Gastroesophageal sphincter (tissue), 3 donors: Measurements from ENCODE around the gene RBM28.
"Not testable (repeated sequence)": the region's sequence is repeated elsewhere in the genome, so short reads cannot be mapped to it uniquely, and the experiment has no call there.

Source experiments
- CTCF ChIP-seq, 4 experiments: fragments of 200-600 bp in 2 of 4; fragments of 450-650 bp in 2 of 4; sonication (generic) in 1 of 4; IDR thresholded peaks; one replicate each; pipeline ENCODE4 v1.5.1; 2017 to 2019; ENCODE audit warnings: antibody characterized with exemption in 4 of 4, mild to moderate bottlenecking in 2 of 4, moderate library complexity in 2 of 4
- EP300 ChIP-seq: sonication (generic); formaldehyde crosslinking; IDR thresholded peaks from one replicate; pipeline ENCODE4 v1.6.1; 2017; ENCODE audit warnings: antibody characterized with exemption, mild to moderate bottlenecking
- POLR2A ChIP-seq, 2 donors: fragments of 450-650 bp; IDR thresholded peaks; one replicate each; pipeline ENCODE4 v1.6.1; 2017; ENCODE audit warnings: antibody characterized with exemption in 2 of 2, mild to moderate bottlenecking in 2 of 2, moderate library complexity in 1 of 2
- POLR2AphosphoS5 ChIP-seq: sonication (generic); formaldehyde crosslinking; IDR thresholded peaks from one replicate; pipeline ENCODE4 v1.6.1; 2017; ENCODE audit warnings: antibody characterized with exemption

- TF ChIP-seq CTCF (IDR thresholded peaks at IDR 0.05); POLR2A (IDR thresholded peaks at IDR 0.05); EP300; POLR2AphosphoS5: not testable (repeated sequence)
Observed at GRCh38 chr7:128280451-128280850, 63.3 kb downstream of the RBM28 start.
